ENCODE results near the gene GPC3. TPM values are rescaled to one million over a fixed set of nuclear protein-coding genes. Genes with fewer than 3 reads are reported as not detected.

Gene GPC3
- total RNA-seq, 1 donor from 2014 or later: 1,039 TPM

DNA sequence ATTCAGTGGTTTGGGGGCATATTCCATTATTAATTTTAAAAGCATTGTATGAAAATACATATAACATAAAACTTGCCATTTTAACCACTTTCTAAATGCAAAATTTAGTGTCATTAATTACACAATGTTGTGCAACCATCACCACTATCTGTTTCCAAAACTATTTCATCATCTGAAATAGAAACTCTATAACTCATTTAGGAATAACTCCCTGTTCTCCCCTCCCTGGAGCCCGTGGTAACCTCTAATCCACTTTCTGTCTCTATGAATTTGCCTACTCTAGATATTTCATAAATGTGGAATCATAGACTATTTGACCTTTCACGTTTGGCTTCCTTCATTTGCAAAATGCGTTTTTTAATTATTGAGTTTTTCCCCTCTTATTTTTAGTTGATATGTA lies 468.7 kb downstream of the GPC3 start:
- peaks cover 9% of the 10 kb centered on the region for H3K9me3 ChIP-seq (ENCODE audit: low read depth)
- H3K4me3 ChIP-seq: no peak overlapping the region
- no peaks in the 10 kb centered on the region for H3K4me1 ChIP-seq
- no peak overlapping the region for H3K4me3 Mint-ChIP-seq
- H3K9me3 Mint-ChIP-seq: peaks cover 8% of the 10 kb centered on the region
- H4K20me1 ChIP-seq (ENCODE audit: low read depth): no peaks in the 10 kb centered on the region
- no peaks in the 10 kb centered on the region for H3F3A ChIP-seq (ENCODE audit: low read depth)
- H3K36me3 ChIP-seq: no peaks in the 10 kb centered on the region
- DNase-seq (ENCODE audit: low spot score): no peak
- no peaks in the 10 kb centered on the region for H3K79me2 ChIP-seq (ENCODE audit: low read depth)
- H3K27me3 Mint-ChIP-seq (ENCODE audit: insufficient read depth, low read depth): peaks cover 2% of the 10 kb centered on the region
- TF ChIP-seq, protein P1, sequence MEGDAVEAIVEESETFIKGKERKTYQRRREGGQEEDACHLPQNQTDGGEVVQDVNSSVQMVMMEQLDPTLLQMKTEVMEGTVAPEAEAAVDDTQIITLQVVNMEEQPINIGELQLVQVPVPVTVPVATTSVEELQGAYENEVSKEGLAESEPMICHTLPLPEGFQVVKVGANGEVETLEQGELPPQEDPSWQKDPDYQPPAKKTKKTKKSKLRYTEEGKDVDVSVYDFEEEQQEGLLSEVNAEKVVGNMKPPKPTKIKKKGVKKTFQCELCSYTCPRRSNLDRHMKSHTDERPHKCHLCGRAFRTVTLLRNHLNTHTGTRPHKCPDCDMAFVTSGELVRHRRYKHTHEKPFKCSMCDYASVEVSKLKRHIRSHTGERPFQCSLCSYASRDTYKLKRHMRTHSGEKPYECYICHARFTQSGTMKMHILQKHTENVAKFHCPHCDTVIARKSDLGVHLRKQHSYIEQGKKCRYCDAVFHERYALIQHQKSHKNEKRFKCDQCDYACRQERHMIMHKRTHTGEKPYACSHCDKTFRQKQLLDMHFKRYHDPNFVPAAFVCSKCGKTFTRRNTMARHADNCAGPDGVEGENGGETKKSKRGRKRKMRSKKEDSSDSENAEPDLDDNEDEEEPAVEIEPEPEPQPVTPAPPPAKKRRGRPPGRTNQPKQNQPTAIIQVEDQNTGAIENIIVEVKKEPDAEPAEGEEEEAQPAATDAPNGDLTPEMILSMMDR (IDR thresholded peaks at IDR 0.05): no peak
- no peak for TF ChIP-seq EZH2phosphoT487 (IDR thresholded peaks at IDR 0.05)
- no peak for TF ChIP-seq EZH2 (IDR thresholded peaks at IDR 0.05)
- no peak overlapping the region for H3K27ac Mint-ChIP-seq
- peaks cover 2% of the 10 kb centered on the region for H3K4me1 Mint-ChIP-seq
- H3K4me2 ChIP-seq: no peak overlapping the region
- H2AFZ ChIP-seq (replicated peaks): no peak overlapping the region
- no peaks in the 10 kb centered on the region for H3K27me3 ChIP-seq
- H3K36me3 Mint-ChIP-seq: no peaks in the 10 kb centered on the region
- H3K9ac ChIP-seq: no peak overlapping the region
- no peak overlapping the region for H3K27ac ChIP-seq

DNA sequence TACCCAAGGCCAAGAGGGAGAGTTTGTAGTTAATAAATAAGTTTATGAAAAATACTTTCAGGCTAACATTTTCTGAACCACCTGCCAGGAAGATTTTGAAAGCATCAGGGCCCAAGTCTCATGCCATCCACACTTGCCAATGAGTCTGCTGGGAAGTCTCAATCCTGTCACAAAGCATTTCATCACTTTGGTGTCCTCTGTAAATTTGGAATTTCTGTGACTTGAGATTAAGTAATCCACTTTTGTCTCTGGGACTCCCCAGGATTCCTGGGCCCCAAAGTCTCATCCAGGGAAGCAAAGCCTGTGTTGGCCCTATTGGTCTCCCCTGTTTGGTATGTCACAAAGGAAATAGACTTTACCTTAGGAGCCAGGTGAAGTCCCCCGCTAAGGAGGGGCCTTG lies 470.9 kb downstream of the GPC3 start:
- Mint-ChIP-seq H3K27ac (no peak overlapping the region), H3K9me3 (peaks cover 8% of the 10 kb centered on the region), H3K36me3 (no peaks in the 10 kb centered on the region), H3K27me3 (ENCODE audit: insufficient read depth, low read depth) (no peaks in the 10 kb centered on the region), H3K4me3 (no peak overlapping the region), H3K4me1 (peaks cover 7% of the 10 kb centered on the region)
- Histone ChIP-seq H3K79me2 (ENCODE audit: low read depth) (no peaks in the 10 kb centered on the region), H3K36me3 (no peaks in the 10 kb centered on the region), H3K4me3 (no peak overlapping the region), H3K9me3 (ENCODE audit: low read depth) (peaks cover 9% of the 10 kb centered on the region), H4K20me1 (ENCODE audit: low read depth) (no peaks in the 10 kb centered on the region), H3K9ac (no peak overlapping the region), H2AFZ (replicated peaks) (no peak overlapping the region), H3K27me3 (no peaks in the 10 kb centered on the region), H3F3A (ENCODE audit: low read depth) (no peaks in the 10 kb centered on the region), H3K4me2 (no peak overlapping the region), H3K27ac (no peak overlapping the region), H3K4me1 (no peaks in the 10 kb centered on the region)
- no peak for TF ChIP-seq EZH2 (IDR thresholded peaks at IDR 0.05)
- TF ChIP-seq, protein P1 (IDR thresholded peaks at IDR 0.05): no peak
- TF ChIP-seq EZH2phosphoT487 (IDR thresholded peaks at IDR 0.05): no peak
- no peak for DNase-seq (ENCODE audit: low spot score)

DNA sequence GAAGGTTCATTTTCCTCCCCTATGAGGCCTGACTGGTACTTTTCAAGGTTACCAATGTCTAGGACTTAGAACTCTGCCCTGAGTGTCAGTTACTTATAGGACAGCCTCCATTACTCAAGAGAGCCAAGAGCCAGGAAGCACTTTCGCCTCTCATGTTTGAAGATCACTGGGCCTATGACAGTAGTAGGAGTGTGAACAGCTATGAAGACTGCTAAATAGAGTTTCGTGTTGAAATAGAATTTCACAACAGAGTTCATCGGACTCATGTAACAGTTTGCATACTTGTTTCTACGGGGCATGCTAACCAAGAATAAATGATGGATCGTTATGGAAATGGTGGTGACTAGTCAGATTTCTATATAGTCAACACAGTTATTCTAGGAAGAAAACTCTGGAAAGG lies 472.3 kb downstream of the GPC3 start:
- Histone ChIP-seq H3K4me2 (no peak overlapping the region), H3K27me3 (no peaks in the 10 kb centered on the region), H2AFZ (replicated peaks) (no peak overlapping the region), H3K4me1 (no peaks in the 10 kb centered on the region), H3K9me3 (ENCODE audit: low read depth) (peaks cover 2% of the 10 kb centered on the region), H3K36me3 (no peaks in the 10 kb centered on the region), H3K4me3 (no peak overlapping the region), H3K79me2 (ENCODE audit: low read depth) (no peaks in the 10 kb centered on the region), H3K27ac (no peak overlapping the region), H4K20me1 (ENCODE audit: low read depth) (no peaks in the 10 kb centered on the region), H3K9ac (no peak overlapping the region), H3F3A (ENCODE audit: low read depth) (no peaks in the 10 kb centered on the region)
- Mint-ChIP-seq H3K27me3 (ENCODE audit: insufficient read depth, low read depth) (no peaks in the 10 kb centered on the region), H3K36me3 (no peaks in the 10 kb centered on the region), H3K27ac (no peak overlapping the region), H3K4me3 (no peak overlapping the region), H3K4me1 (peaks cover 7% of the 10 kb centered on the region), H3K9me3 (peaks cover 5% of the 10 kb centered on the region)
- TF ChIP-seq EZH2 (IDR thresholded peaks at IDR 0.05): no peak
- TF ChIP-seq, protein P1 (IDR thresholded peaks at IDR 0.05): no peak
- no peak for TF ChIP-seq EZH2phosphoT487 (IDR thresholded peaks at IDR 0.05)
- no peak for DNase-seq (ENCODE audit: low spot score)
